ENCODE measurements around the gene NPPB. TPM values are rescaled to one million over a fixed set of nuclear protein-coding genes. Genes with fewer than 3 reads are reported as not detected.

The NPPB gene
- total and polyA plus RNA-seq, 9 of the 15 experiments (the other 6 are each of a cell fraction or from before 2014, with no cell fraction given), result not detected

- H3K9ac ChIP-seq (ENCODE audit: insufficient read depth in 1 of 2, low read depth in 2 of 2, low read length in 2 of 2), result no peak overlapping the region
- POLR2A ChIA-PET, result interaction anchor here (0.5 to 8.2 kb wide), 7 partner anchors 14 to 790 kb away, joined by 3 to 114 read pairs (median 3); partner anchors contain the start of gene NPPA
- no peak for DNase-seq (ENCODE audit: extremely low read depth in 1 of 4, low spot score in 3 of 4)
- H4K20me1 ChIP-seq (replicated peaks; ENCODE audit: control insufficient read depth, insufficient read depth, low read length), result no peaks in the 10 kb centered on the region
- BruUV-seq (replicated peaks), result no TSS peak
- H3K4me1 ChIP-seq (replicated peaks in 1 of 2; ENCODE audit: control insufficient read depth in 2 of 2, insufficient read depth in 2 of 2, low read length in 2 of 2), result peaks cover 4 to 6% of the 10 kb centered on the region in 2 experiments; a peak in 4 of 5 replicates
- H3K79me2 ChIP-seq (ENCODE audit: control insufficient read depth, insufficient read depth, low read length), result no peaks in the 10 kb centered on the region
- H3K4me2 ChIP-seq (ENCODE audit: insufficient read depth, low read length), result no peak overlapping the region
- no peak overlapping the region for H3K27ac ChIP-seq (ENCODE audit: extremely low read depth, low read depth, low read length)
- intact Hi-C loops (cut with micrococcal nuclease), result no loop called here
- CTCF ChIA-PET (ENCODE audit: low intra/inter-chr PET ratio), result no interaction called here
- FAIRE-seq, result no peak
- no peaks in the 10 kb centered on the region for H3K9me1 ChIP-seq (ENCODE audit: control insufficient read depth, insufficient read depth, low read length)
- H3K9me3 ChIP-seq (replicated peaks; ENCODE audit: control insufficient read depth, insufficient read depth, low read depth, low read length), result no peaks in the 10 kb centered on the region
- WGBS (ENCODE audit: insufficient coverage, low coverage, missing lambda C conversion rate), result 1% methylated on average over 13 of the region's 13 CpGs
- H3K27me3 ChIP-seq (ENCODE audit: control insufficient read depth in 2 of 2, insufficient read depth in 2 of 2, low read length in 2 of 2), result peaks cover 8 to 13% of the 10 kb centered on the region in 2 experiments; a peak in 4 of 5 replicates
- ATAC-seq, result no peak
- H3K4me3 ChIP-seq, result no peak overlapping the region
- in situ Hi-C loops (cut with MboI), result no loop called here
- no peak overlapping the region for H2AFZ ChIP-seq (ENCODE audit: low read depth, low read length)
- no peaks in the 10 kb centered on the region for H3K36me3 ChIP-seq (ENCODE audit: control insufficient read depth, insufficient read depth, low read length)
- TF ChIP-seq HDAC6 (IDR thresholded peaks at IDR 0.05; ENCODE audit: low read depth, low read length) (no peak), ZBTB8A (IDR thresholded peaks at IDR 0.05; ENCODE audit: partially characterized antibody) (no peak), ZNF507 (tag; conservative IDR thresholded peaks at IDR 0.05) (no peak), PHB2 (IDR thresholded peaks at IDR 0.05; ENCODE audit: low read depth) (no peak), SUPT5H (IDR thresholded peaks at IDR 0.05) (no peak), ZNF324 (CRISPR knock-in tag; IDR thresholded peaks at IDR 0.05) (no peak), NR2F6 (CRISPR knock-in tag; IDR thresholded peaks at IDR 0.05) (no peak), POLR2A (conservative IDR thresholded peaks at IDR 0.05) (no peak), SMARCA4 (IDR thresholded peaks at IDR 0.05) (no peak), THAP12 (CRISPR knock-in tag; IDR thresholded peaks at IDR 0.05) (no peak), MYC (IDR thresholded peaks at IDR 0.05; ENCODE audit: low read depth, low read length) (no peak), MYC (CRISPR knock-in tag; IDR thresholded peaks at IDR 0.05; ENCODE audit: borderline replicate concordance, low read depth) (no peak), MEF2D (tag; conservative IDR thresholded peaks at IDR 0.05; ENCODE audit: low read depth) (no peak), STAT6 (CRISPR knock-in tag; IDR thresholded peaks at IDR 0.05) (no peak), UBTF (IDR thresholded peaks at IDR 0.05; ENCODE audit: borderline replicate concordance in 1 of 2, low read depth in 2 of 2, low read length in 2 of 2) (no peak)
Measured at GRCh38 chr1:11868331-11868980, 9.7 kb upstream of the NPPB start.

Measured in K562 (cell line).